ENCODE measurements around the gene PLA2G4A. TPM values are rescaled to one million over a fixed set of nuclear protein-coding genes. Genes with fewer than 3 reads are reported as not detected.

The PLA2G4A gene
- total RNA-seq, 4 donors from 2014 or later, result 3.0 to 4.6 (median 4.1) TPM

- no peak overlapping the region for H3K4me3 ChIP-seq
- intact Hi-C loops (cut with DNase I), result no loop called here
- no peaks in the 10 kb centered on the region for H3K36me3 ChIP-seq
- H3K9me3 ChIP-seq, result peaks cover 4 to 25% (median 22%) of the 10 kb centered on the region in 4 donors
- H3K27me3 ChIP-seq, result no peaks in the 10 kb centered on the region
- H3K4me1 ChIP-seq, result no peaks in the 10 kb centered on the region
- TF ChIP-seq POLR2AphosphoS5 (IDR thresholded peaks at IDR 0.05) (no peak), EP300 (IDR thresholded peaks at IDR 0.05) (no peak), POLR2A (IDR thresholded peaks at IDR 0.05; ENCODE audit: low read depth) (no peak), CTCF (IDR thresholded peaks at IDR 0.05) (no peak)
- WGBS, result 86% methylated on average over 4 of the region's 4 CpGs
- no peak for DNase-seq (ENCODE audit: extremely low spot score)
- H3K27ac ChIP-seq (replicated peaks in 1 of 4), result no peak overlapping the region
These were observed 203.7 kb downstream of the PLA2G4A start for GRCh38 chr1:187032316-187032981.

DNA sequence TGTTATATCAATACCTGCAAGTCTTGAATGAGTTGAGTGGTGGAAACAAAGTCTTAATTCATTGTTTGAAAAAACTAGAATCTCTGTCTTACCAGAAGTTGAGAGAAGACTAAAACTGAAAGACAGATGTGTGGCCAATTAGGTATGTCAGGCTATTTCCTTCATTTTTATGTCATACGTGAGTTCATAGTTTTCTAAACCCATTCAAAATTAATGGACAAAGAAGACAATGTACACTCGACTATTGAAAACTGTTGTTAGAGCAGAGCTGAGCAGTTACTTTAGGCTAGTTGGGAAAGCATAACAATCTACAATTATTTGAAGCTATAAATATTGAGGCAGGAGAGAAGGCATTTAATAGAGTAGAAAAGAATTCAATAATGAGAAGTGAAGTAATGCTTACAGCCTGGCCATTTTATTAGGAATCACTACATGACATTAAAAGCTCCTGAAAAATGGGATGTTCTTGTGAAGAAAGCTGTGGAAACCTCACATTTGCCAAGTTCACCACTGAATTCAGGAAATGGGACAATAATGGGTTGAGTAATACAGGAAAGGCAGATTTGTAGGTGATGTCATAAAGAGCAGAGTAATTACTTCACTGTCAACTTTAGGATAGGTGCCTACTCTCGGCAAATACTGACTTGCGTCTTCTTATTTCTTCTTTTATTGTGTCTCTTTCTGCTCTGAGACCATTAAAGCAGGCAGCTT is 204.4 kb downstream of the PLA2G4A start:
- Histone ChIP-seq H3K27me3 (no peaks in the 10 kb centered on the region), H3K4me3 (no peak overlapping the region), H3K9me3 (peaks cover 4 to 25% (median 22%) of the 10 kb centered on the region in 4 donors), H3K27ac (replicated peaks in 1 of 4) (no peak overlapping the region), H3K36me3 (no peaks in the 10 kb centered on the region), H3K4me1 (no peaks in the 10 kb centered on the region)
- intact Hi-C loops (cut with DNase I), result no loop called here
- 84% methylated on average over 4 of the region's 4 CpGs for WGBS
- TF ChIP-seq POLR2AphosphoS5 (IDR thresholded peaks at IDR 0.05) (no peak), CTCF (IDR thresholded peaks at IDR 0.05) (no peak), EP300 (IDR thresholded peaks at IDR 0.05) (no peak), POLR2A (IDR thresholded peaks at IDR 0.05; ENCODE audit: low read depth) (no peak)
- no peak for DNase-seq (ENCODE audit: extremely low spot score)

DNA sequence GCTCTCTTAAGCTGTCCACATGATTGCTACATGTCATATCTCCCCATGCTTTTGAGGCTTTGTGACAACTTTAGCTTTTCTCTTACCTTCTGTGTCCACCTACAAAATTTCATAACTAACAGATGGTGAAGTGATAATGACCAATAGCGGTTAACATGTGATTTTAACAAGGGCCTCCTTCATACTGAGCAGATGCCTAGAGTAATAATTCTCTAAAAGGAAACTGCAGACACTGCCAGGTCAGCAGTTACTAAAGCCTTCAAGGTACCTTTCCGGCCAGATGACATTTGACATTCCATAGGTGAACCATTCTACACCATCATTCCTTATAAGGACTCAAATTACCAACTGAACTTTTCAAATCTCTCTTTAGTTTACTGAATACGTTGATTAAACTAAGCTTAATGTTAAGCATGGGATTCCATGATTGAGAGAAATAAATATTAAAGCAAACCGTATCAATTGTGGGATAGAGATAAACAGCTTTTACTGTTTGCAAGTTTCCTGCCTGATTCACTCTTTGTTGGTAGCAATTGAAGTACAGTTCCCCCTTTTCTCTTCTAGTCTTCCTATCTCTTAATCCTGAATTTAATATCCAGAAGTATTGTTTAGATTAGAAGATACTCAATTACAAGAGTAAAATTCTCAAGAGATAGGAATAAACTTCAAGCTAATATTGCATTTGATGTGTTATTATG is 205.1 kb downstream of the PLA2G4A start:
- DNase-seq (ENCODE audit: extremely low spot score), result no peak
- 80% methylated on average over 4 of the region's 4 CpGs for WGBS
- H3K36me3 ChIP-seq, result no peaks in the 10 kb centered on the region
- intact Hi-C loops (cut with DNase I), result no loop called here
- TF ChIP-seq POLR2AphosphoS5 (IDR thresholded peaks at IDR 0.05), result no peak
- no peak for TF ChIP-seq CTCF (IDR thresholded peaks at IDR 0.05)
- TF ChIP-seq EP300 (IDR thresholded peaks at IDR 0.05), result no peak
- no peak for TF ChIP-seq POLR2A (IDR thresholded peaks at IDR 0.05; ENCODE audit: low read depth)
- no peaks in the 10 kb centered on the region for H3K4me1 ChIP-seq
- H3K4me3 ChIP-seq, result no peak overlapping the region
- no peaks in the 10 kb centered on the region for H3K27me3 ChIP-seq
- peaks cover 4 to 21% (median 16%) of the 10 kb centered on the region in 4 donors for H3K9me3 ChIP-seq
- no peak overlapping the region for H3K27ac ChIP-seq (replicated peaks in 1 of 4)

DNA sequence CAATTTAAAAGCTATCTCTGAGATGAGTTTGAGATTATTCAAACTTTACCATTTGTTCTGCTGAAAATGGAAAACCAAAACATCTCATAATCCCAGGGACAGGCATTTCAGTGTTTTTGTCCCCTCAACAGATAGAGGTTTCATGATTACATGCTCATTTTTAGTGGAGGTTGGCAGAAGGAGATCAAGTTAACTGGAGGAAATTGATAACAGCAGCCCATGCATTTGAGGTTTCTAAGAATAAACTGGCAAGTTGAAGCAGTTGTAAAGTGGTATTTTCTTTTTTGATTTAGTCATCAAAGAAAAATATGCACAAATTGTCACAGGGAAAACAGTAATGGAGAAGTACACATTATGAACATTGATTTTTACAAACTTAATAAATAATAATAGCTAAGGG is 205.8 kb downstream of the PLA2G4A start:
- DNase-seq (ENCODE audit: extremely low spot score), result no peak
- intact Hi-C loops (cut with DNase I), result no loop called here
- H3K4me3 ChIP-seq, result no peak overlapping the region
- H3K9me3 ChIP-seq, result peaks cover 3 to 16% (median 9%) of the 10 kb centered on the region in 4 donors
- TF ChIP-seq EP300 (IDR thresholded peaks at IDR 0.05) (no peak), POLR2A (IDR thresholded peaks at IDR 0.05; ENCODE audit: low read depth) (no peak), CTCF (IDR thresholded peaks at IDR 0.05) (no peak), POLR2AphosphoS5 (IDR thresholded peaks at IDR 0.05) (no peak)
- H3K27me3 ChIP-seq, result no peaks in the 10 kb centered on the region
- H3K27ac ChIP-seq (replicated peaks in 1 of 4), result no peak overlapping the region
- no peaks in the 10 kb centered on the region for H3K36me3 ChIP-seq
- H3K4me1 ChIP-seq, result no peaks in the 10 kb centered on the region
